ENCODE results near the gene PALM.

- no peak for TF ChIP-seq CTCF (conservative IDR thresholded peaks at IDR 0.05 in 1 of 2, IDR thresholded peaks at IDR 0.05 in 1 of 2; ENCODE audit: extremely low read depth in 1 of 2, insufficient read depth in 1 of 2, low read depth in 1 of 2, low read length in 2 of 2)
- no peak for TF ChIP-seq EZH2 (IDR thresholded peaks at IDR 0.05; ENCODE audit: borderline replicate concordance, low read length)
These were observed 31.4 kb downstream of the PALM start for GRCh38 chr19:739998-740715.
